ENCODE data around the gene ABLIM3.

The ABLIM3 gene

DNA sequence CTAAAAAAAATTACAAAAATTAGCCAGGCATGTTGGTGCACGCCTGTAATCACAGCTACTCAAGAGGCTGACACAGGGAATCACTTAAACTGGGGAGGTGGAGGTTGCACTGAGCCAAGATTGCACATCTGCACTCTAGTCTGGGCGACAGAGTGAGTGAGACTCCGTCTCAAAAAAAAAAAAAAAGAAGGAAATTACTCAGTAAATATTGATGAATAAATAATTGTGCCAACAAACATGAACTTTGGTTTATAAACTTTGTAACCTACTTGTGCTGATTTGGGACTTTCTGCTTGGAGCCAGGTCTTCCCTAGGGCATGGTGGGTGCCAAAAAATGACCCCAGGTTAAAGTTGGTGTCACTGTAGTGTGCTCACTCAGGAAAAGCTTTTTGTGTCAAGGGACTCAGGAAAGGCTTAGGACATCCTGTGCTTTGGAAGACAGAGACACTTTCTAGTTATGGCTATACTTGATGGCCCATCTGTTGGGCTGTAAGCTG is 19.0 kb downstream of the ABLIM3 start:
- TF ChIP-seq GATA3 (IDR thresholded peaks at IDR 0.05; ENCODE audit: low read depth, low read length) (no peak), GATA2 (IDR thresholded peaks at IDR 0.05; ENCODE audit: low read depth, low read length) (no peak)

GRCh38 chr5:149161026-149161687 is 19.9 kb downstream of the ABLIM3 start:
- TF ChIP-seq GATA2 (IDR thresholded peaks at IDR 0.05; ENCODE audit: low read depth, low read length) (no peak), GATA3 (IDR thresholded peaks at IDR 0.05; ENCODE audit: low read depth, low read length) (no peak)

DNA sequence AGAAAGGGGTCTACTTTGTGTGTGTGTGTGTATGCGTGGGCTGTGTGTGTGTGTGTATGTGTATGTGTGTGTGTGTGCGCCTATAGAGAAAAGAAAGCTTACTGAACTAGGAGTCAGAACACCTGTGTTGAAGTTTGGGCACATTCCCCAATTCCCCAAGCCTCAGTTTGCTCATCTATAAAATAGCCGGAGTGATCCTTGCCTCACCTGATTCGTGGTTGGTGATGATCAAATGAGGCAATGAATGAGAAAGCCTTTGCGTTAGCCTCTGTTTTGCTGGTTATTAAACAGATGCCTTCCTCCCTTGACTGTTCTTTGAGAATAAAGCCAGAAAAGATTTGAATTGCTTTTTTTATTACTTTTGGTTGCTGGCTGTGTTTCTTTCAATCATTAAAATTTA is 20.6 kb downstream of the ABLIM3 start:
- TF ChIP-seq GATA3 (IDR thresholded peaks at IDR 0.05; ENCODE audit: low read depth, low read length) = no peak
- no peak for TF ChIP-seq GATA2 (IDR thresholded peaks at IDR 0.05; ENCODE audit: low read depth, low read length)

DNA sequence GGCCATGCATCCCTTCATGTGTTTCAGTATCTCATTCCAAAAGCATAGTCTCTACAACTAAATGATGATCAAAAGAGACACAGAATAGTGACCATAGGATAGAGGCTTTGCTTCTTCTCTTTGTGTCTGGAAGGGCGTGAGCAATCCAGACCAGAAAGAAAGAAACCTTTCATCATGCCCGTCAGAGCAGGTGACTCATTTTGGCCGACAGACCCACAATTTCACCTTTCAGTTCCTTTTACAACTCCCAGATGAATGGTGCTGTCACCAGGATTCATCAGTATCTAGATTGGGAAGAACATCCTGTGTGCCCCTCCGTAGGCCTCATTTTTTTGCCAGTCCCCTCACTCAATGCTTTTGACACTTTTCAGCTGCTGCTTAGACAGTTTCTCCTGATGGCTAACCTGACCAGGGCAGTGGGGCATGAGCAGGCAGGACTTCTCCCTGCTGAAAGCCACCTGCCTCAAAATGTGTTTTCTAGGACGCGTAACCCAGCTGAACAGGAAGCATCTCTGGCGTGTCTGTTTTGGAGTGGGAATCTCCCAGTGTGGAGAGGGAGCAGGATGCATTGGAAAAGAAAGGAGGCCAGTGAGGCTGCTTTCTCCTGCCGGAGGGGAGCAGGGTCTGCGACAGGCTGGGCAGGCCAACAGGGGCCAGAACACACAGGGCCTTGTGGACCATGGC is 21.2 kb downstream of the ABLIM3 start:
- TF ChIP-seq GATA2 (IDR thresholded peaks at IDR 0.05; ENCODE audit: low read depth, low read length) = no peak
- TF ChIP-seq GATA3 (IDR thresholded peaks at IDR 0.05; ENCODE audit: low read depth, low read length) = no peak

DNA sequence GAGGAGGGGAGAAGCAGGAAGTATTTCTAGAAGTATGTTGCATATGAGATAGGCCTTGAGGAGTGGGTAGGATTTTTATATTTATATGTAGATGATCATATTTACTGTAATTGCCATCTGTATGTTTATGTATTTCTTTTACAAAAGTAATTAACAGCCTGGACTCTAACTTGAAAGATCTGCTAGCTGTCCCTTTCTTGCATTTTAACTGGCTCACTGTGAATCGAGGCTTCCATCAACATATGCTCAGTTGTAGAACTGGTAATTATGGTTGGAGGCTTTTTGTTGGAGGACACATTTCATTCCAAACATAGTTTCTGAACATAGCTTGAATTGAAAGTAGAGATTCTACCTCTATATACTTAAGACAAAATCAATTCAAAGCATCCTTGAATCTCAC is 23.4 kb downstream of the ABLIM3 start:
- no peak for TF ChIP-seq GATA2 (IDR thresholded peaks at IDR 0.05; ENCODE audit: low read depth, low read length)
- TF ChIP-seq GATA3 (IDR thresholded peaks at IDR 0.05; ENCODE audit: low read depth, low read length) = no peak

DNA sequence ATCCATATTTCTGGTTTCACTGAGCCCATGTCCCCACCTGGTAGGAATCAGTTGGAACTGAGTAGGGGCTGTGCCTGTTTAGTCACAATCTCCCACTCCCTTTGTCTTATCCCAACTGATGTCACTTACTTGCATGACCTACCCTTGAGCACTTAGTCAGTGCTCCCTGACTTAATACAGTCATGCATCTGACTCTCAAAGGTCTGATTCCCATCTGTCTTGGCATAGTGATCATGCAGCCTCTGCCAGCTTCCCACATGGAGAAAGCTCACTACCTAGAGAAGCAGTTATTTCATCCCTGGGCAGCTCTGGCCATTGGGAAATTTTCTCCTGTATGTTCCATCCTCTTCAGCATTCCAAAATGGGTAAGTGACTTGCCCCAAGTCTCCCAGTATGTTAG is 24.8 kb downstream of the ABLIM3 start:
- TF ChIP-seq GATA2 (IDR thresholded peaks at IDR 0.05; ENCODE audit: low read depth, low read length) = no peak
- TF ChIP-seq GATA3 (IDR thresholded peaks at IDR 0.05; ENCODE audit: low read depth, low read length) = no peak

GRCh38 chr5:149166591-149167100 is 25.4 kb downstream of the ABLIM3 start:
- TF ChIP-seq GATA2 (IDR thresholded peaks at IDR 0.05; ENCODE audit: low read depth, low read length) (no peak), GATA3 (IDR thresholded peaks at IDR 0.05; ENCODE audit: low read depth, low read length) (no peak)

DNA sequence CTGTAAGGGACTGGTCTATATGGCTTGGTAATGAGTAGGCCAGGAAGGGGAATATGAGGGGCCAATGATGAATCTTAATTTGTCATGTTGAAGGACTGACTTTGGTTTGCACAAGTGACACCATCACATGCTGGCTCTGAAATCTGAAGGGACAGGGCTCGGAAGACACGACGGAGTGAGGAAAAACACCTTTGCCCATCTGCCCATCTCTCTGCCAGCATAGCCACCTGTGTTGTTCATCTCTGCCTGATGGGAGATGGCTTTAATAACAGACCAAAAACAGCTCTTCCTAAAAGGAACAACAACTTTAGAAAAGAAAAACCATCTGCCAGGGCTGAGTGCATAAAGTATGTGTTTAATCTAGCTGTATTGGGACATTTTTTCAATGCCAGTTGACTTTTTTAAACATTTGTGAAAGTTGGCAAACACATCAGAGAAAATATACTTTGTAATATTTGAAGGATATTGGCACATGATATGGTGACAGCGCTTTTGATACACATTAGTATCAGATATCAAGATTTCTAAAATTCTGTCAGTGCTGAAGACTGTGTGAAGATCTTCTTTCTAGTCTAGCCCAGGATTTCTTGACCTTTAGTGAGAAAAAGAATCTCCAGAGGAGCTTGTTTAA is 27.1 kb downstream of the ABLIM3 start:
- TF ChIP-seq GATA2 (IDR thresholded peaks at IDR 0.05; ENCODE audit: low read depth, low read length) = no peak
- TF ChIP-seq GATA3 (IDR thresholded peaks at IDR 0.05; ENCODE audit: low read depth, low read length) = no peak

GRCh38 chr5:149170299-149170698 is 29.0 kb downstream of the ABLIM3 start:
- TF ChIP-seq GATA3 (IDR thresholded peaks at IDR 0.05; ENCODE audit: low read depth, low read length) (no peak), GATA2 (IDR thresholded peaks at IDR 0.05; ENCODE audit: low read depth, low read length) (no peak)

GRCh38 chr5:149172261-149172660 is 31.0 kb downstream of the ABLIM3 start:
- TF ChIP-seq GATA3 (IDR thresholded peaks at IDR 0.05; ENCODE audit: low read depth, low read length) (no peak), GATA2 (IDR thresholded peaks at IDR 0.05; ENCODE audit: low read depth, low read length) (no peak)

- TF ChIP-seq GATA3 (IDR thresholded peaks at IDR 0.05; ENCODE audit: low read depth, low read length) = no peak
- TF ChIP-seq GATA2 (IDR thresholded peaks at IDR 0.05; ENCODE audit: low read depth, low read length) = no peak
These were observed 31.6 kb downstream of the ABLIM3 start for GRCh38 chr5:149172709-149173505.

GRCh38 chr5:149174847-149175234 is 33.5 kb downstream of the ABLIM3 start:
- TF ChIP-seq GATA2 (IDR thresholded peaks at IDR 0.05; ENCODE audit: low read depth, low read length) (no peak), GATA3 (IDR thresholded peaks at IDR 0.05; ENCODE audit: low read depth, low read length) (no peak)

- TF ChIP-seq GATA2 (IDR thresholded peaks at IDR 0.05; ENCODE audit: low read depth, low read length) (no peak), GATA3 (IDR thresholded peaks at IDR 0.05; ENCODE audit: low read depth, low read length) (no peak)
These were observed 34.2 kb downstream of the ABLIM3 start for GRCh38 chr5:149175346-149176105.

All from SH-SY5Y (cell line).